Chondrocyte (in vitro differentiated cells): ENCODE data around the gene SMIM44. TPM values are rescaled to one million over a fixed set of nuclear protein-coding genes. Genes with fewer than 3 reads are reported as not detected.
A peak's percentile ranks its signal among the peaks of the same experiment; 100 is the strongest.

Experiments
- DNase-seq: peaks from one replicate; pipeline ENCODE4 v3.0.0; 2021; ENCODE audit warnings: mixed read lengths, low spot score
- H3K27ac Mint-ChIP-seq: one replicate; pipeline ENCODE4 v1.8.0; 2021; ENCODE audit warnings: mild to moderate bottlenecking, moderate library complexity, mixed read lengths; ENCODE audit not compliant: unreplicated experiment
- H3K27me3 Mint-ChIP-seq: 2 replicates; pipeline ENCODE4 v1.8.0; 2021; ENCODE audit warnings: low read depth, mixed read lengths
- H3K36me3 Mint-ChIP-seq: 2 replicates; pipeline ENCODE4 v1.8.0; 2021; ENCODE audit warnings: low read depth, mixed read lengths
- H3K4me1 Mint-ChIP-seq: 2 replicates; pipeline ENCODE4 v1.8.0; 2021; ENCODE audit warnings: low read depth, mild to moderate bottlenecking, mixed read lengths
- H3K4me3 Mint-ChIP-seq: one replicate; pipeline ENCODE4 v1.8.0; 2021; ENCODE audit warnings: mild to moderate bottlenecking, moderate library complexity, mixed read lengths; ENCODE audit not compliant: unreplicated experiment
- H3K9me3 Mint-ChIP-seq: 2 replicates; pipeline ENCODE4 v1.8.0; 2021; ENCODE audit warnings: low read depth, mixed read lengths
- CTCF ChIP-seq: fragments of 200-600 bp; sonication (generic); IDR thresholded peaks from 2 replicates; pipeline ENCODE4 v1.5.0; 2021; ENCODE audit warnings: antibody characterized with exemption, mild to moderate bottlenecking, moderate library complexity
- total RNA-seq: library from RNA; stranded (reverse); gene quantifications from 3 replicates; pipeline ENCODE4 v1.2.1, GENCODE V29; 2021

Gene SMIM44
- total RNA-seq, 1 donor from 2014 or later = not detected

- Mint-ChIP-seq H3K27me3 (no peaks in the 10 kb centered on the region), H3K9me3 (no peaks in the 10 kb centered on the region), H3K4me3 (no peak overlapping the region), H3K27ac (no peak overlapping the region), H3K36me3 (peaks cover 9% of the 10 kb centered on the region), H3K4me1 (peaks cover 39% of the 10 kb centered on the region)
- no peak for DNase-seq
- no peak for TF ChIP-seq CTCF
These were observed 19.3 kb downstream of the SMIM44 start for GRCh38 chr19:3463714-3464586.

GRCh38 chr19:3462991-3463713 lies 20.1 kb downstream of the SMIM44 start:
- peaks cover 44% of the 10 kb centered on the region for H3K4me1 Mint-ChIP-seq
- no peaks in the 10 kb centered on the region for H3K9me3 Mint-ChIP-seq
- no peaks in the 10 kb centered on the region for H3K27me3 Mint-ChIP-seq
- DNase-seq = no peak
- TF ChIP-seq CTCF = no peak
- H3K4me3 Mint-ChIP-seq = no peak overlapping the region
- peak overlapping the region; percentile 28 for H3K27ac Mint-ChIP-seq
- H3K36me3 Mint-ChIP-seq = peaks cover 9% of the 10 kb centered on the region

GRCh38 chr19:3459965-3460582 lies 23.2 kb downstream of the SMIM44 start:
- H3K9me3 Mint-ChIP-seq = no peaks in the 10 kb centered on the region
- no peaks in the 10 kb centered on the region for H3K27me3 Mint-ChIP-seq
- H3K36me3 Mint-ChIP-seq = peaks cover 5% of the 10 kb centered on the region
- peak overlapping the region; percentile 99 for H3K27ac Mint-ChIP-seq
- DNase-seq = no peak
- no peak for TF ChIP-seq CTCF
- no peak overlapping the region for H3K4me3 Mint-ChIP-seq
- H3K4me1 Mint-ChIP-seq = peaks cover 45% of the 10 kb centered on the region

GRCh38 chr19:3459089-3459881 lies 24.0 kb downstream of the SMIM44 start:
- peak overlapping the region; percentile 99 for H3K27ac Mint-ChIP-seq
- no peak for TF ChIP-seq CTCF
- no peak for DNase-seq
- peak overlapping the region; percentile 57 for H3K4me3 Mint-ChIP-seq
- no peaks in the 10 kb centered on the region for H3K9me3 Mint-ChIP-seq
- H3K27me3 Mint-ChIP-seq = no peaks in the 10 kb centered on the region
- peaks cover 6% of the 10 kb centered on the region for H3K36me3 Mint-ChIP-seq
- H3K4me1 Mint-ChIP-seq = peaks cover 45% of the 10 kb centered on the region
